Stimulated activated CD8-positive, alpha-beta memory T cell treated with anti-CD3 and anti-CD28 coated beads, Interleukin-7, amount 100 ng/mL, for 1 hour (primary cell): ENCODE measurements around the gene SH2D3A.

ENCODE experiments used
- DNase-seq, 2 donors: peaks; one replicate each; pipeline ENCODE4 v3.0.0-alpha.2; 2020; ENCODE audit warnings: low read depth in 2 of 2

The SH2D3A gene

GRCh38 chr19:6737873-6738786 lies 29.1 kb downstream of the SH2D3A start:
- DNase-seq = peak in 1 of 2 donors; percentile 55

- peak; percentile 98 to 99 for DNase-seq
Observed at GRCh38 chr19:6737284-6737872, 29.9 kb downstream of the SH2D3A start, which contains the start of gene GPR108. Gene GPR108, minus strand, starts transcription at chr19:6737580. Its CDS starts 4 bp downstream, at chr19:6737576.

- DNase-seq = no peak
Observed at GRCh38 chr19:6736917-6737283, 30.3 kb downstream of the SH2D3A start.

GRCh38 chr19:6736169-6736916 lies 30.9 kb downstream of the SH2D3A start:
- DNase-seq = peak in 1 of 2 donors; percentile 22

- no peak for DNase-seq
Observed at GRCh38 chr19:6735181-6735911, 31.9 kb downstream of the SH2D3A start.

- DNase-seq = no peak
Observed at GRCh38 chr19:6734096-6734696, 33.0 kb downstream of the SH2D3A start.

- DNase-seq = no peak
Observed at GRCh38 chr19:6733338-6734095, 33.7 kb downstream of the SH2D3A start.

GRCh38 chr19:6732803-6733337 lies 34.4 kb downstream of the SH2D3A start:
- DNase-seq = no peak

GRCh38 chr19:6731822-6732221 lies 35.4 kb downstream of the SH2D3A start:
- DNase-seq = no peak

GRCh38 chr19:6730941-6731670 lies 36.1 kb downstream of the SH2D3A start:
- DNase-seq = no peak

GRCh38 chr19:6730153-6730804 lies 37.0 kb downstream of the SH2D3A start:
- no peak for DNase-seq

- DNase-seq = no peak
Observed at GRCh38 chr19:6729573-6730152, 37.6 kb downstream of the SH2D3A start.

GRCh38 chr19:6728346-6728745 lies 38.9 kb downstream of the SH2D3A start:
- no peak for DNase-seq

GRCh38 chr19:6725513-6726231 lies 41.6 kb downstream of the SH2D3A start:
- no peak for DNase-seq

- no peak for DNase-seq
Observed at GRCh38 chr19:6724631-6725492, 42.4 kb downstream of the SH2D3A start.

- DNase-seq = no peak
Observed at GRCh38 chr19:6723738-6724137, 43.5 kb downstream of the SH2D3A start.

GRCh38 chr19:6723108-6723618 lies 44.1 kb downstream of the SH2D3A start:
- no peak for DNase-seq
